Measurements from ENCODE around the gene JADE2. TPM values are rescaled to one million over a fixed set of nuclear protein-coding genes. Genes with fewer than 3 reads are reported as not detected.
"Not testable (repeated sequence)": the region's sequence is repeated elsewhere in the genome, so short reads cannot be mapped to it uniquely, and the experiment has no call there.

JADE2 gene
- total RNA-seq, 1 donor from 2014 or later, result 25.2 TPM

DNA sequence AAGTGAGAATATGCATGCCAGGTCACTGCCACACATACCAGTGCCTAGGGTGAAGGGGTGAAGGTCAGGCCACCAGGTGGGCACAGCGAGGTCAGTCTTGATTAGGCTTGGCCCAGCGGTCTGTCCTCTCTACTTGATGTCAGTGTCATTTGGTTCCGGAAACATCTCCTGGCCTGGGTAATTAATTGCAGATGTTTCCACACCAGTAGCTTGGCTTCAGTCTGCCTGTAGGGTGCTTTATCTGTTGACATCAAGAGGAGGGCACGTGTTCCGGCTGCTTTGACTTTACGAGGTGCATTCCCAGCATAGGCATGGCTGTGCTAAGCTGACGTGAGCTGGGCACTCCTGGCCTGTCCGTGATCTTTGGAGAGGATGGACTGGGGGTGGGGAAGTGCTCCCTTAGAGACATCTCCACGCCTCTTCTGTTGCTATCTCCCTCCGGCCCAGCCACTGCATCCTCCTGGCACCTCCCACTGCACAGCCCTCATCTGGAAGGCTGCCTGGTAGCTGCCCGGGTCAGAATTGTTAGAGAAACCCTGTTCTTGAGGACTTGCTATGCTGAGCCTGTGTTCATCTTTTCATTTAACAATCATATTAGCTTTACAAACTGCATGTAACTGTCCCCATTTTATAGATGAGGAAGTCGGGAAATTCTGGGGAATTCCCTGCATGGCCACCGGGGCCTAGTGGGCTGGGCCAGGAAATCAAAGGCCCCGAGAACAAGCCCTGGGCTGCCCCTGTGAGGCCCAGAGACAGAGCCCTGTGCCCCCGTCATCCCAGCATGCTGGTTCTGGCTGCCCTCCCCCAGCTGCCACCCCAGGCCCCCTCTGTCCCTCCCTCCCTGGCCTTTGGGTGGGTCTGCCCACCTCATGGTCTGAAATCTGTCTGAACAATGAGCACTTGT lies 29.1 kb downstream of the JADE2 start:
- Mint-ChIP-seq H3K27me3 (ENCODE audit: low read depth) (no peaks in the 10 kb centered on the region), H3K36me3 (peaks cover 8% of the 10 kb centered on the region), H3K9me3 (no peaks in the 10 kb centered on the region), H3K27ac (peak overlapping the region; percentile 61), H3K4me3 (no peak overlapping the region), H3K4me1 (no peaks in the 10 kb centered on the region)
- TF ChIP-seq, protein P1, sequence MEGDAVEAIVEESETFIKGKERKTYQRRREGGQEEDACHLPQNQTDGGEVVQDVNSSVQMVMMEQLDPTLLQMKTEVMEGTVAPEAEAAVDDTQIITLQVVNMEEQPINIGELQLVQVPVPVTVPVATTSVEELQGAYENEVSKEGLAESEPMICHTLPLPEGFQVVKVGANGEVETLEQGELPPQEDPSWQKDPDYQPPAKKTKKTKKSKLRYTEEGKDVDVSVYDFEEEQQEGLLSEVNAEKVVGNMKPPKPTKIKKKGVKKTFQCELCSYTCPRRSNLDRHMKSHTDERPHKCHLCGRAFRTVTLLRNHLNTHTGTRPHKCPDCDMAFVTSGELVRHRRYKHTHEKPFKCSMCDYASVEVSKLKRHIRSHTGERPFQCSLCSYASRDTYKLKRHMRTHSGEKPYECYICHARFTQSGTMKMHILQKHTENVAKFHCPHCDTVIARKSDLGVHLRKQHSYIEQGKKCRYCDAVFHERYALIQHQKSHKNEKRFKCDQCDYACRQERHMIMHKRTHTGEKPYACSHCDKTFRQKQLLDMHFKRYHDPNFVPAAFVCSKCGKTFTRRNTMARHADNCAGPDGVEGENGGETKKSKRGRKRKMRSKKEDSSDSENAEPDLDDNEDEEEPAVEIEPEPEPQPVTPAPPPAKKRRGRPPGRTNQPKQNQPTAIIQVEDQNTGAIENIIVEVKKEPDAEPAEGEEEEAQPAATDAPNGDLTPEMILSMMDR (IDR thresholded peaks at IDR 0.05; ENCODE audit: unreplicated experiment), result no peak
- DNase-seq (ENCODE audit: low spot score in 2 of 2, unreplicated experiment in 2 of 2), result no peak

- Mint-ChIP-seq H3K36me3 (peaks cover 14% of the 10 kb centered on the region), H3K27ac (peak overlapping the region; percentile 52), H3K4me1 (no peaks in the 10 kb centered on the region), H3K9me3 (no peaks in the 10 kb centered on the region), H3K27me3 (ENCODE audit: low read depth) (no peaks in the 10 kb centered on the region), H3K4me3 (no peak overlapping the region)
- no peak for DNase-seq (ENCODE audit: low spot score in 2 of 2, unreplicated experiment in 2 of 2)
- TF ChIP-seq, protein P1 (IDR thresholded peaks at IDR 0.05; ENCODE audit: unreplicated experiment), result no peak
Observed at GRCh38 chr5:134555223-134555889, 29.9 kb downstream of the JADE2 start.

DNA sequence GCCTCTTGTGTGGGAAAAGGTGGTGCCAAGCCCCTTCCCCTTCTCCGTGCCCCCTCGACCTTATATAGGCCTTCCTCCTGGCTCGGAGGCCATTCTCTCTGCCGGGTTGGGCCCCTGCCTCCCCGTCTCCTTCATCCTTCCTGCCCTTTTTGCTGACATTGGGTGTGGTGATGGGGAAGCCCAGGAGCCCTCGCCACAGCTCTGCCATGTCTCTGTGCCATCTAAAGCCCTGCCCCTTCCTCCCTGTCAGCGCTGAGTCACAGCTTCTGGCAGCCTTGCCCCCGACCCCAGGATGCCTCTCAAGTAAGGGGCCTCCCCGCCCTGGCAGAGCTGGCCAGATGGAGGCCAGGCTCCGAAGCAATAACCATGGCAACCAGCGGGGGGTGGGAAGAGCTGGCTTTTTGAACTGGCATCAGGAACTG lies 30.4 kb downstream of the JADE2 start:
- TF ChIP-seq, protein P1 (IDR thresholded peaks at IDR 0.05; ENCODE audit: unreplicated experiment), result no peak
- Mint-ChIP-seq H3K4me1 (no peaks in the 10 kb centered on the region), H3K27ac (peak overlapping the region; percentile 56), H3K36me3 (peaks cover 14% of the 10 kb centered on the region), H3K27me3 (ENCODE audit: low read depth) (no peaks in the 10 kb centered on the region), H3K4me3 (no peak overlapping the region), H3K9me3 (no peaks in the 10 kb centered on the region)
- no peak for DNase-seq (ENCODE audit: low spot score in 2 of 2, unreplicated experiment in 2 of 2)

- not testable (repeated sequence) for H3K9me3 Mint-ChIP-seq; H3K4me3 Mint-ChIP-seq; DNase-seq (ENCODE audit: low spot score in 2 of 2, unreplicated experiment in 2 of 2); H3K4me1 Mint-ChIP-seq; H3K27ac Mint-ChIP-seq; H3K27me3 Mint-ChIP-seq (ENCODE audit: low read depth)
- H3K36me3 Mint-ChIP-seq, result peaks cover 14% of the 10 kb centered on the region
Observed at GRCh38 chr5:134556588-134556987, 31.1 kb downstream of the JADE2 start.

GRCh38 chr5:134556994-134557393 lies 31.5 kb downstream of the JADE2 start:
- TF ChIP-seq, protein P1 (IDR thresholded peaks at IDR 0.05; ENCODE audit: unreplicated experiment), result no peak
- no peaks in the 10 kb centered on the region for H3K27me3 Mint-ChIP-seq (ENCODE audit: low read depth)
- H3K4me3 Mint-ChIP-seq, result no peak overlapping the region
- H3K9me3 Mint-ChIP-seq, result no peaks in the 10 kb centered on the region
- H3K36me3 Mint-ChIP-seq, result peaks cover 11% of the 10 kb centered on the region
- no peaks in the 10 kb centered on the region for H3K4me1 Mint-ChIP-seq
- DNase-seq (ENCODE audit: low spot score in 2 of 2, unreplicated experiment in 2 of 2), result no peak
- H3K27ac Mint-ChIP-seq, result no peak overlapping the region

GRCh38 chr5:134559672-134560071 lies 34.2 kb downstream of the JADE2 start:
- Mint-ChIP-seq H3K27me3 (ENCODE audit: low read depth) (no peaks in the 10 kb centered on the region), H3K36me3 (peaks cover 21% of the 10 kb centered on the region), H3K4me1 (no peaks in the 10 kb centered on the region), H3K4me3 (no peak overlapping the region), H3K27ac (no peak overlapping the region), H3K9me3 (no peaks in the 10 kb centered on the region)
- DNase-seq (ENCODE audit: low spot score in 2 of 2, unreplicated experiment in 2 of 2), result no peak
- TF ChIP-seq, protein P1 (IDR thresholded peaks at IDR 0.05; ENCODE audit: unreplicated experiment), result no peak
